ENCODE measurements around the gene CHRNB2.
A peak's percentile ranks its signal among the peaks of the same experiment; 100 is the strongest.

CHRNB2 gene

DNA sequence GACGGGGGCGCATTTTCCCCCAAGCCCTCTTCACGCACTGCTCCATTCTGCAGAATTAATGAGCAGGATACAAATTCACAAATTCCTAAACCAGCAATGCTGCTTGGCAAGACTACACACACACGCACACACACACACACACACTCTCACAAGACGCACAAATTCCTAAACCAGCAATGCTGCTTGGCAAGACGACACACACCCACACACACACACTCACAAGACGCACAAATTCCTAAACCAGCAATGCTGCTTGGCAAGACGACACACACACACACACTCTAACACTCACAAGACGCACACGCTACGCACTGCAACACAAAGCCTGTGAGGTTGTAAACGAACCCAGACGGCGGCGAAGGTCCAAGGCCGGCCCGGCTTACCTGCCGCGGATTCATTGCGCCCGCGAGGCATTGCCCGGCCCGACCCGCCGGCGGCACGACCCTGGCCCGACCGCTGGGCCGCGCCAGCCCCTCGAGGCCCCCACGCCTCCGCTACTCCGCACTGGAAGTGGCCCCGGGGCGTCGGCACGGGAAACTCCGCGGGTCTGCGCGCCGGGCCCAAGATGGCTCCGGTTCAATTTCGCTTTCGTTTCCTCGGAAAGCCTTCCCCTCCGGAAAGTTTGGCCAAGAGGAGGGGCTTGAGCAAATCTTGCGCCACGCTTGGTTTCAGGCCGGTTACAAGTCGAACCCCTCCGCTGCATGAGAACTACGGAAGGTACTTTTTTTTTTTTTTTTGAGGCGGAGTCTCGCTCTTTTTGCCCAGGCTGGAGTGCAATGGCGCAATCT is 40.2 kb downstream of the CHRNB2 start, which contains the start of gene ADAR (continued):
- TF ChIP-seq KLF10 (tag by site-specific recombination; IDR thresholded peaks at IDR 0.05), result no peak

DNA sequence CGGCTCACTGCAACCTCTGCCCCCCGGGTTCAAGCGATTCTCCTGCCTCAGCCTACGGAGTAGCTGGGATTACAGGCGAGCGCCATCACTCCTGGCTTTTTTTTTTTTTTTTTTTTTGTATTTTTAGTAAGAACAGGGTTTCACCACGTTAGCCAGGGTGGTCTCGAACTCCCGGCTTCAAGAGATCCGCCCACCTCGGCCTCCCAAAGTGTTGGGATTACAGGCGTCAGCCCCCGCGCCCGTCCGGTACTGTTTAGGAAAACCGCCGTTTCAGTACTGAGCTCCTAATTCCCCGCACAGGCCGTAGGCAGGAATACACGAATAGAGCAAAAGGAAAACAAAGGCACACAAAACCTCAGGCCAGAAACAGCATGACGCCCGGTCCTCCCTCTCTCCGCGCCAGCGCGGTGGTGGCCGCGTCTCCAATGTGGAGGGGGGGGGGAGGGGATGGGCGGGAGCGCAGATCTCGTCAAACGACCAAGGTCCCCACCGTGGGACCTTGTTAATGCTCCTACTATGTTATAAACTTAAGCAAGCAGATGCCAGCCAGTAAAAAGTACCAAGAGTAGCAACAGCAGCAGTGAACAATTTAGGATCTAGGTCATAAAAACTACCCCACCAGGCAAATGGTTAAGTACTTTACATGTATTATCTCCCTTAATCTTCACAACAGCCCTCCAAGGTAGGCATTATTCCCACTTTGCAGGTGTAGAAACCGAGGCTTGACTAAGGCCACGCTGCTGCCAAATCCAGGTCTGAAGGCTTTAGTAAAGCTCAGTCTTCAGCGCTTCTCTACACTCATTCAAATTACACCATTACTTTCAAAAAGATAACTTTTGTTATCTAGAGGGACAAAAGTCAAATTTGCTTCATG is 41.1 kb downstream of the CHRNB2 start:
- peak overlapping the region; percentile 58 for H3K4me3 ChIP-seq (ENCODE audit: low read depth, low read length)
- peaks cover 0 to 10% of the 10 kb centered on the region in 2 experiments; a peak in 2 of 3 replicates for H3K36me3 ChIP-seq (ENCODE audit: control insufficient read depth in 2 of 2, insufficient read depth in 1 of 2, low read length in 2 of 2)
- POLR2A ChIA-PET, result interaction anchor here (0.6 to 0.8 kb wide), 6 partner anchors 8 to 346 kb away, joined by 3 to 20 read pairs (median 4); no protein-coding TSS in a partner anchor
- peak overlapping the region; percentile 93 for H3K27ac ChIP-seq (ENCODE audit: extremely low read depth, low read depth, low read length)
- H3K4me1 ChIP-seq (ENCODE audit: control insufficient read depth, insufficient read depth, low read length), result peaks cover 18% of the 10 kb centered on the region; the same call in 1 of the 2 replicates
- CTCF ChIA-PET, result interaction anchor here (0.6 to 0.7 kb wide), 3 partner anchors 154 to 641 kb away, joined by 3 read pairs; no protein-coding TSS in a partner anchor
- H3K9me3 ChIP-seq (ENCODE audit: control insufficient read depth, insufficient read depth, low read depth, low read length), result no peaks in the 10 kb centered on the region
- no peak for TF ChIP-seq ZNF707 (tag by site-specific recombination; IDR thresholded peaks at IDR 0.05)
- TF ChIP-seq GLI2 (tag by site-specific recombination; IDR thresholded peaks at IDR 0.05; ENCODE audit: borderline replicate concordance, low read depth), result no peak
- no peak for TF ChIP-seq ZNF658 (tag by site-specific recombination; IDR thresholded peaks at IDR 0.05)
- no peak for TF ChIP-seq ZNF843 (tag by site-specific recombination; IDR thresholded peaks at IDR 0.05)
- TF ChIP-seq ZNF23 (tag by site-specific recombination; IDR thresholded peaks at IDR 0.05; ENCODE audit: borderline replicate concordance), result no peak
- 0 out of 2 replicates have a peak, but pooled peaks have one; percentile 4 for TF ChIP-seq ZNF121 (tag by site-specific recombination; IDR thresholded peaks at IDR 0.05)
- no peak for TF ChIP-seq MZF1 (tag by site-specific recombination; IDR thresholded peaks at IDR 0.05; ENCODE audit: borderline replicate concordance)
- no peak for TF ChIP-seq ZNF433 (tag by site-specific recombination; IDR thresholded peaks at IDR 0.05; ENCODE audit: low read depth)
- TF ChIP-seq ZEB2 (tag by site-specific recombination; IDR thresholded peaks at IDR 0.05), result no peak
- TF ChIP-seq SCRT1 (tag by site-specific recombination; IDR thresholded peaks at IDR 0.05; ENCODE audit: borderline replicate concordance), result no peak; the same call in 1 of the 2 replicates
- TF ChIP-seq YY1 (tag by site-specific recombination; IDR thresholded peaks at IDR 0.05), result no peak
- no peak for TF ChIP-seq ZNF169 (tag by site-specific recombination; IDR thresholded peaks at IDR 0.05)
- peak; percentile 68; the same call in 1 of the 2 replicates for TF ChIP-seq KLF16 (tag by site-specific recombination; IDR thresholded peaks at IDR 0.05)
- peak; percentile 82 for TF ChIP-seq ZBTB8A (tag by site-specific recombination; IDR thresholded peaks at IDR 0.05)
- peak; percentile 80 for TF ChIP-seq EGR2 (tag by site-specific recombination; IDR thresholded peaks at IDR 0.05; ENCODE audit: low read depth)
- TF ChIP-seq, protein P1, sequence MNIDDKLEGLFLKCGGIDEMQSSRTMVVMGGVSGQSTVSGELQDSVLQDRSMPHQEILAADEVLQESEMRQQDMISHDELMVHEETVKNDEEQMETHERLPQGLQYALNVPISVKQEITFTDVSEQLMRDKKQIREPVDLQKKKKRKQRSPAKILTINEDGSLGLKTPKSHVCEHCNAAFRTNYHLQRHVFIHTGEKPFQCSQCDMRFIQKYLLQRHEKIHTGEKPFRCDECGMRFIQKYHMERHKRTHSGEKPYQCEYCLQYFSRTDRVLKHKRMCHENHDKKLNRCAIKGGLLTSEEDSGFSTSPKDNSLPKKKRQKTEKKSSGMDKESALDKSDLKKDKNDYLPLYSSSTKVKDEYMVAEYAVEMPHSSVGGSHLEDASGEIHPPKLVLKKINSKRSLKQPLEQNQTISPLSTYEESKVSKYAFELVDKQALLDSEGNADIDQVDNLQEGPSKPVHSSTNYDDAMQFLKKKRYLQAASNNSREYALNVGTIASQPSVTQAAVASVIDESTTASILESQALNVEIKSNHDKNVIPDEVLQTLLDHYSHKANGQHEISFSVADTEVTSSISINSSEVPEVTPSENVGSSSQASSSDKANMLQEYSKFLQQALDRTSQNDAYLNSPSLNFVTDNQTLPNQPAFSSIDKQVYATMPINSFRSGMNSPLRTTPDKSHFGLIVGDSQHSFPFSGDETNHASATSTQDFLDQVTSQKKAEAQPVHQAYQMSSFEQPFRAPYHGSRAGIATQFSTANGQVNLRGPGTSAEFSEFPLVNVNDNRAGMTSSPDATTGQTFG (tag by site-specific recombination; IDR thresholded peaks at IDR 0.05; ENCODE audit: borderline replicate concordance), result no peak
- no peak for TF ChIP-seq ZNF10 (tag by site-specific recombination; IDR thresholded peaks at IDR 0.05)
- TF ChIP-seq ZNF701 (tag by site-specific recombination; IDR thresholded peaks at IDR 0.05), result no peak
- TF ChIP-seq, protein P2, sequence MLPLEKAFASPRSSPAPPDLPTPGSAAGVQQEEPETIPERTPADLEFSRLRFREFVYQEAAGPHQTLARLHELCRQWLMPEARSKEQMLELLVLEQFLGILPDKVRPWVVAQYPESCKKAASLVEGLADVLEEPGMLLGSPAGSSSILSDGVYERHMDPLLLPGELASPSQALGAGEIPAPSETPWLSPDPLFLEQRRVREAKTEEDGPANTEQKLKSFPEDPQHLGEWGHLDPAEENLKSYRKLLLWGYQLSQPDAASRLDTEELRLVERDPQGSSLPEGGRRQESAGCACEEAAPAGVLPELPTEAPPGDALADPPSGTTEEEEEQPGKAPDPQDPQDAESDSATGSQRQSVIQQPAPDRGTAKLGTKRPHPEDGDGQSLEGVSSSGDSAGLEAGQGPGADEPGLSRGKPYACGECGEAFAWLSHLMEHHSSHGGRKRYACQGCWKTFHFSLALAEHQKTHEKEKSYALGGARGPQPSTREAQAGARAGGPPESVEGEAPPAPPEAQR (tag by site-specific recombination; IDR thresholded peaks at IDR 0.05), result no peak
- TF ChIP-seq ZNF555 (tag by site-specific recombination; conservative IDR thresholded peaks at IDR 0.05), result no peak
- no peak for TF ChIP-seq ZNF211 (tag by site-specific recombination; IDR thresholded peaks at IDR 0.05; ENCODE audit: low read depth)
- TF ChIP-seq ZNF501 (tag by site-specific recombination; IDR thresholded peaks at IDR 0.05), result no peak; the same call in 1 of the 2 replicates
- no peak for TF ChIP-seq ZNF530 (tag by site-specific recombination; IDR thresholded peaks at IDR 0.05; ENCODE audit: low read depth)
- TF ChIP-seq ZNF2 (tag by site-specific recombination; IDR thresholded peaks at IDR 0.05), result peak; percentile 36; the same call in 1 of the 2 replicates
- no peak for TF ChIP-seq ZNF266 (tag by site-specific recombination; IDR thresholded peaks at IDR 0.05; ENCODE audit: low read depth)
- no peak for TF ChIP-seq ZSCAN16 (tag by site-specific recombination; IDR thresholded peaks at IDR 0.05)
- peak; percentile 62 for TF ChIP-seq ZFP3 (tag by site-specific recombination; IDR thresholded peaks at IDR 0.05; ENCODE audit: low read depth)
- no peak for TF ChIP-seq ZNF621 (tag by site-specific recombination; IDR thresholded peaks at IDR 0.05)
- no peak for TF ChIP-seq ZNF473 (tag by site-specific recombination; IDR thresholded peaks at IDR 0.05)
- TF ChIP-seq ZNF311 (tag by site-specific recombination; IDR thresholded peaks at IDR 0.05; ENCODE audit: borderline replicate concordance), result no peak
- peak; percentile 16; the same call in 1 of the 2 replicates for TF ChIP-seq KLF9 (tag by site-specific recombination; IDR thresholded peaks at IDR 0.05; ENCODE audit: low read depth)
- no peak for TF ChIP-seq ZNF223 (tag by site-specific recombination; IDR thresholded peaks at IDR 0.05)

Measured in HEK293 (cell line).